ENCODE measurements around the gene MAST2. TPM values are rescaled to one million over a fixed set of nuclear protein-coding genes. Genes with fewer than 3 reads are reported as not detected.

Gene MAST2
- total RNA-seq, 1 donor from 2014 or later: 61.0 TPM

GRCh38 chr1:45862008-45862407 lies 58.6 kb downstream of the MAST2 start:
- TF ChIP-seq, protein P1, sequence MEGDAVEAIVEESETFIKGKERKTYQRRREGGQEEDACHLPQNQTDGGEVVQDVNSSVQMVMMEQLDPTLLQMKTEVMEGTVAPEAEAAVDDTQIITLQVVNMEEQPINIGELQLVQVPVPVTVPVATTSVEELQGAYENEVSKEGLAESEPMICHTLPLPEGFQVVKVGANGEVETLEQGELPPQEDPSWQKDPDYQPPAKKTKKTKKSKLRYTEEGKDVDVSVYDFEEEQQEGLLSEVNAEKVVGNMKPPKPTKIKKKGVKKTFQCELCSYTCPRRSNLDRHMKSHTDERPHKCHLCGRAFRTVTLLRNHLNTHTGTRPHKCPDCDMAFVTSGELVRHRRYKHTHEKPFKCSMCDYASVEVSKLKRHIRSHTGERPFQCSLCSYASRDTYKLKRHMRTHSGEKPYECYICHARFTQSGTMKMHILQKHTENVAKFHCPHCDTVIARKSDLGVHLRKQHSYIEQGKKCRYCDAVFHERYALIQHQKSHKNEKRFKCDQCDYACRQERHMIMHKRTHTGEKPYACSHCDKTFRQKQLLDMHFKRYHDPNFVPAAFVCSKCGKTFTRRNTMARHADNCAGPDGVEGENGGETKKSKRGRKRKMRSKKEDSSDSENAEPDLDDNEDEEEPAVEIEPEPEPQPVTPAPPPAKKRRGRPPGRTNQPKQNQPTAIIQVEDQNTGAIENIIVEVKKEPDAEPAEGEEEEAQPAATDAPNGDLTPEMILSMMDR (IDR thresholded peaks at IDR 0.05): no peak
- no peaks in the 10 kb centered on the region for H3K36me3 ChIP-seq
- no peak overlapping the region for H3K27ac ChIP-seq
- intact Hi-C loops (cut with DNase I): no loop called here
- DNase-seq (ENCODE audit: low spot score in 2 of 2): no peak
- no peaks in the 10 kb centered on the region for H3K9me3 ChIP-seq
- no peaks in the 10 kb centered on the region for H3K4me1 ChIP-seq
- no peaks in the 10 kb centered on the region for H3K27me3 ChIP-seq
- H3K4me3 ChIP-seq: no peak overlapping the region

GRCh38 chr1:45863218-45863617 lies 59.8 kb downstream of the MAST2 start:
- no peak for DNase-seq (ENCODE audit: low spot score in 2 of 2)
- intact Hi-C loops (cut with DNase I): no loop called here
- no peak overlapping the region for H3K27ac ChIP-seq
- no peaks in the 10 kb centered on the region for H3K9me3 ChIP-seq
- H3K36me3 ChIP-seq: no peaks in the 10 kb centered on the region
- no peaks in the 10 kb centered on the region for H3K27me3 ChIP-seq
- no peaks in the 10 kb centered on the region for H3K4me1 ChIP-seq
- TF ChIP-seq, protein P1 (IDR thresholded peaks at IDR 0.05): no peak
- no peak overlapping the region for H3K4me3 ChIP-seq

GRCh38 chr1:45864167-45865106 lies 61.0 kb downstream of the MAST2 start:
- Histone ChIP-seq H3K27me3 (no peaks in the 10 kb centered on the region), H3K4me1 (no peaks in the 10 kb centered on the region), H3K9me3 (no peaks in the 10 kb centered on the region), H3K36me3 (no peaks in the 10 kb centered on the region), H3K4me3 (peak overlapping the region in 1 of 2 donors; percentile 28), H3K27ac (no peak overlapping the region)
- TF ChIP-seq, protein P1 (IDR thresholded peaks at IDR 0.05): no peak
- intact Hi-C loops (cut with DNase I): no loop called here
- no peak for DNase-seq (ENCODE audit: low spot score in 2 of 2)

- TF ChIP-seq, protein P1 (IDR thresholded peaks at IDR 0.05): no peak
- intact Hi-C loops (cut with DNase I): no loop called here
- H3K4me1 ChIP-seq: no peaks in the 10 kb centered on the region
- no peaks in the 10 kb centered on the region for H3K27me3 ChIP-seq
- H3K27ac ChIP-seq: no peak overlapping the region
- H3K9me3 ChIP-seq: no peaks in the 10 kb centered on the region
- H3K4me3 ChIP-seq: no peak overlapping the region
- no peak for DNase-seq (ENCODE audit: low spot score in 2 of 2)
- no peaks in the 10 kb centered on the region for H3K36me3 ChIP-seq
These were observed 64.4 kb downstream of the MAST2 start for GRCh38 chr1:45867697-45868348.

DNA sequence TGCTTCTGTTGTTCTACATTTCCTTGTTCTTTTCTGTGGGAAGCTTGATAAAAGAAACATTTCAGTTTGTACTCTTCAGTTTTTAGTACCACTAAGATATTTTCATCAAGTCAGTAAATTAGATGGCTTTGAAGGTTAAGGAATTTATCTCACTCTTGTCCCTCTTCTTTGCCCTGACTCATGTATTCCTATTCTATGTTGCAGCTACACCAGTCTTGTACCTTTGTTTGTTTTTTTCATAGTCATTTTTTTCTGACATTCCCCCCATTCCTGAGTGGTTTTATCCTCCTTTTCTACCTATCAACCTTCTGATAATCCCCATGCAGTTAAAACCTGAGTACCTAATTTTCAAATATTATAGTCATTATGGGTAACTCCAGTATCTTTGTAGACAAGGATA lies 65.4 kb downstream of the MAST2 start:
- H3K4me3 ChIP-seq: no peak overlapping the region
- DNase-seq (ENCODE audit: low spot score in 2 of 2): no peak
- no peaks in the 10 kb centered on the region for H3K27me3 ChIP-seq
- no peaks in the 10 kb centered on the region for H3K4me1 ChIP-seq
- intact Hi-C loops (cut with DNase I): no loop called here
- no peaks in the 10 kb centered on the region for H3K9me3 ChIP-seq
- H3K27ac ChIP-seq: no peak overlapping the region
- TF ChIP-seq, protein P1 (IDR thresholded peaks at IDR 0.05): no peak
- H3K36me3 ChIP-seq: no peaks in the 10 kb centered on the region
